ENCODE measurements around the gene BET1.

The BET1 gene

GRCh38 chr7:94047956-94048355, 43.8 kb upstream of the BET1 start:
- no peak overlapping the region for H3K4me3 ChIP-seq (ENCODE audit: low read depth, low read length)
- TF ChIP-seq, protein P1, sequence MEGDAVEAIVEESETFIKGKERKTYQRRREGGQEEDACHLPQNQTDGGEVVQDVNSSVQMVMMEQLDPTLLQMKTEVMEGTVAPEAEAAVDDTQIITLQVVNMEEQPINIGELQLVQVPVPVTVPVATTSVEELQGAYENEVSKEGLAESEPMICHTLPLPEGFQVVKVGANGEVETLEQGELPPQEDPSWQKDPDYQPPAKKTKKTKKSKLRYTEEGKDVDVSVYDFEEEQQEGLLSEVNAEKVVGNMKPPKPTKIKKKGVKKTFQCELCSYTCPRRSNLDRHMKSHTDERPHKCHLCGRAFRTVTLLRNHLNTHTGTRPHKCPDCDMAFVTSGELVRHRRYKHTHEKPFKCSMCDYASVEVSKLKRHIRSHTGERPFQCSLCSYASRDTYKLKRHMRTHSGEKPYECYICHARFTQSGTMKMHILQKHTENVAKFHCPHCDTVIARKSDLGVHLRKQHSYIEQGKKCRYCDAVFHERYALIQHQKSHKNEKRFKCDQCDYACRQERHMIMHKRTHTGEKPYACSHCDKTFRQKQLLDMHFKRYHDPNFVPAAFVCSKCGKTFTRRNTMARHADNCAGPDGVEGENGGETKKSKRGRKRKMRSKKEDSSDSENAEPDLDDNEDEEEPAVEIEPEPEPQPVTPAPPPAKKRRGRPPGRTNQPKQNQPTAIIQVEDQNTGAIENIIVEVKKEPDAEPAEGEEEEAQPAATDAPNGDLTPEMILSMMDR (IDR thresholded peaks at IDR 0.05; ENCODE audit: low read depth, low read length): no peak

GRCh38 chr7:94045581-94045980, 41.4 kb upstream of the BET1 start:
- no peak overlapping the region for H3K4me3 ChIP-seq (ENCODE audit: low read depth, low read length)
- TF ChIP-seq, protein P1 (IDR thresholded peaks at IDR 0.05; ENCODE audit: low read depth, low read length): no peak

DNA sequence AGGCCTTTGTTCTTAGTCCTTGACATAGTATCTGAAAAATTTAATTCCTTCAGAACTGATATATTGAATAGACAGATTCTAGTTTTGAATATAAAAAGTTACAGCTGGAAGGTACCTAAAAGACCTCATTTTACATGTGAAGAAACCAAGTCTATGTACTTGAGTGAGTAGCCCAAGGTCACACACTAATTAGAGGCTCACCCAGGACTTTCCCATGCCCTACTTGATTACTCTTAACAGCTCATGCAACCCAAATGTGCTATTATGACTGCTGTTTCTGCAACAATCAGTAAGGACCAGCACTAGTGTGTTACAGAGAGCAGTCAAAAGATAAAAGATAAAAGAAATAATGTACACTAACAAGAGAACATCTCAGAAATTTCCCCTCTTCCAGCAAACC, 40.7 kb upstream of the BET1 start:
- TF ChIP-seq, protein P1 (IDR thresholded peaks at IDR 0.05; ENCODE audit: low read depth, low read length): no peak

DNA sequence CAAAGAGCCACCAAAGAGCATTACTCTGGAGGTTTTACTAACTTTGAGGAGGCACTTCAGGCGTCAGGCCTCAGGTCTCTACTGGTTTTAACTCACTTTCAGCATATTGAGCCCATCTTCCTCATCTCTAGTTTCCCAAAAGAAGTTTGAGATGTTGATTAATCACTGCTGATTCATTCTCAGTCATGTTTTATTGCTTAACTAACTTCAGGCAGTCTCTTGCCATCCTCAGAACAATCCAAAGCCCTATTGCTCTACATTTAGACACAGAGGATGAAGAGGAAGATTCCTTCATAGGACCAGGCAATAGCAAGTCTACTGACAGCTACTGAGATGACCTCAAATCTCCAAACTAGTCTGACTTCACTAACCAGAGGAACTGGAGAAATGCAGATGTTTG, 39.1 kb upstream of the BET1 start:
- TF ChIP-seq, protein P1 (IDR thresholded peaks at IDR 0.05; ENCODE audit: low read depth, low read length): no peak
- no peak overlapping the region for H3K4me3 ChIP-seq (ENCODE audit: low read depth, low read length)

More for the DNA sequence above, 40.7 kb upstream of the BET1 start:
- H3K4me3 ChIP-seq (ENCODE audit: low read depth, low read length): no peak overlapping the region

DNA sequence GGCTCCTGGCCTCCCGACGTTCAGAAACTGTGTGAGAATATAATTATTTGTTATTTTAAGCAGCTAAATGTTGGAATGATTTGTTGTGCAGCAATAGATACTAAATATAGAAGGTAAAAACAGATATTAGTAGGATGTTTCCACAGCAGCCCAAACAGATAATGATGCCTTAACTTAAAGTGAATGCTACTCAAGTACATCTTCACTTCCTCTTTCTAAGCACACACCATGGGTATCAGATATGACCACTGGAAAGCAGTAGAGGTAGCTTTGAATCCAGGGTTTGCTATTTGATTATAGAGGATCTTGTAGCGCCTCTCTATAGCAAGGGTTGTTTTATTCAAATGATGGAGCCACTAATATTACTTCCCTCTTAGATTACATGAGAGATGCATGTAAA, 38.2 kb upstream of the BET1 start:
- TF ChIP-seq, protein P1 (IDR thresholded peaks at IDR 0.05; ENCODE audit: low read depth, low read length): no peak
- no peak overlapping the region for H3K4me3 ChIP-seq (ENCODE audit: low read depth, low read length)

DNA sequence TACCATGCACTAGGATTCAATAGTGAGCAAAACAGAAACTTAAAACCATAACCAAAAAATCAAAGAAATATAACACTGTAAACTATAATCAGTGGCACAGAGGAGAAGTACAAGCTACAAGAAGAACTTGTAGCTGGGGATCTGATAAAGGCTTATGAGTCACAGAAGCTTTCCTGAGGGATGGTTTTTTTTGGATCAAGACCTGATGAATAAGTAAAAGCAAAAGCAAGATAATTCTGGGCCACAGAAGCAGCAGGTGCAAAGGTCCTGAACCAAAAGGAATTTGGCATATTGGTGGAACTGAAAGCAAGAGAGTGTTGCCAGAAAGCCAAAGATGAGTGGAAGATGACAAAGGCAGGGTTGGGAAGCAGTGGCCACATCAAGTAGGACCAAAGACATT, 37.4 kb upstream of the BET1 start:
- TF ChIP-seq, protein P1 (IDR thresholded peaks at IDR 0.05; ENCODE audit: low read depth, low read length): no peak
- no peak overlapping the region for H3K4me3 ChIP-seq (ENCODE audit: low read depth, low read length)

GRCh38 chr7:94040254-94040653, 36.1 kb upstream of the BET1 start:
- no peak overlapping the region for H3K4me3 ChIP-seq (ENCODE audit: low read depth, low read length)
- TF ChIP-seq, protein P1 (IDR thresholded peaks at IDR 0.05; ENCODE audit: low read depth, low read length): no peak
